Neural crest cell (in vitro differentiated cells): ENCODE results near the gene SMIM5. TPM values are rescaled to one million over a fixed set of nuclear protein-coding genes. Genes with fewer than 3 reads are reported as not detected.

Experiments used
- DNase-seq: peaks from one replicate; pipeline ENCODE4 v3.0.0; 2021; ENCODE audit warnings: low read depth, mixed read lengths, low spot score
- H3K27ac Mint-ChIP-seq: one replicate; pipeline ENCODE4 v1.8.0; 2021; ENCODE audit warnings: mild to moderate bottlenecking, mixed read lengths; ENCODE audit not compliant: unreplicated experiment
- H3K27me3 Mint-ChIP-seq: 2 replicates; pipeline ENCODE4 v1.8.0; 2021; ENCODE audit warnings: low read depth, mild to moderate bottlenecking, mixed read lengths
- H3K36me3 Mint-ChIP-seq: 2 replicates; pipeline ENCODE4 v1.8.0; 2021; ENCODE audit warnings: low read depth, mild to moderate bottlenecking, mixed read lengths
- H3K4me1 Mint-ChIP-seq: 2 replicates; pipeline ENCODE4 v1.8.0; 2021; ENCODE audit warnings: mixed read lengths
- H3K4me3 Mint-ChIP-seq: one replicate; pipeline ENCODE4 v1.8.0; 2021; ENCODE audit warnings: mild to moderate bottlenecking, mixed read lengths
- H3K9me3 Mint-ChIP-seq: 2 replicates; pipeline ENCODE4 v1.8.0; 2021; ENCODE audit warnings: mixed read lengths
- CTCF ChIP-seq: fragments of 200-600 bp; sonication (generic); conservative IDR thresholded peaks from 2 replicates; pipeline ENCODE4 v1.5.0; 2021; ENCODE audit warnings: antibody characterized with exemption, mild to moderate bottlenecking
- total RNA-seq: library from RNA; stranded (reverse); gene quantifications from 2 replicates; pipeline ENCODE4 v1.2.1, GENCODE V29; 2021

The SMIM5 gene
- total RNA-seq, 1 donor from 2014 or later, result not detected

- no peak for DNase-seq
- no peak for TF ChIP-seq CTCF
- H3K36me3 Mint-ChIP-seq, result no peaks in the 10 kb centered on the region
- no peaks in the 10 kb centered on the region for H3K9me3 Mint-ChIP-seq
- no peaks in the 10 kb centered on the region for H3K27me3 Mint-ChIP-seq
- H3K4me3 Mint-ChIP-seq, result no peak overlapping the region
- H3K4me1 Mint-ChIP-seq, result peaks cover 14% of the 10 kb centered on the region
- H3K27ac Mint-ChIP-seq, result no peak overlapping the region
Measured at GRCh38 chr17:75650874-75651273, 17.6 kb downstream of the SMIM5 start.

- no peak for DNase-seq
- TF ChIP-seq CTCF, result no peak
- Mint-ChIP-seq H3K4me3 (no peak overlapping the region), H3K27ac (no peak overlapping the region), H3K9me3 (no peaks in the 10 kb centered on the region), H3K27me3 (no peaks in the 10 kb centered on the region), H3K36me3 (no peaks in the 10 kb centered on the region), H3K4me1 (peaks cover 14% of the 10 kb centered on the region)
Measured at GRCh38 chr17:75652341-75652740, 19.1 kb downstream of the SMIM5 start.

- peak; percentile 50 for DNase-seq
- Mint-ChIP-seq H3K4me3 (no peak overlapping the region), H3K36me3 (no peaks in the 10 kb centered on the region), H3K9me3 (no peaks in the 10 kb centered on the region), H3K27ac (peak overlapping the region; percentile 73), H3K4me1 (peaks cover 14% of the 10 kb centered on the region), H3K27me3 (no peaks in the 10 kb centered on the region)
- TF ChIP-seq CTCF, result peak; percentile 76
Measured at GRCh38 chr17:75652934-75653549, 19.8 kb downstream of the SMIM5 start.

GRCh38 chr17:75654176-75654575 lies 20.9 kb downstream of the SMIM5 start:
- Mint-ChIP-seq H3K27ac (no peak overlapping the region), H3K4me3 (no peak overlapping the region), H3K9me3 (no peaks in the 10 kb centered on the region), H3K27me3 (no peaks in the 10 kb centered on the region), H3K4me1 (peaks cover 10% of the 10 kb centered on the region), H3K36me3 (no peaks in the 10 kb centered on the region)
- no peak for DNase-seq
- TF ChIP-seq CTCF, result peak; percentile 30

GRCh38 chr17:75658237-75658636 lies 25.0 kb downstream of the SMIM5 start:
- no peak for TF ChIP-seq CTCF
- no peaks in the 10 kb centered on the region for H3K27me3 Mint-ChIP-seq
- no peaks in the 10 kb centered on the region for H3K9me3 Mint-ChIP-seq

More at GRCh38 chr17:75658237-75658636, 25.0 kb downstream of the SMIM5 start:
- Mint-ChIP-seq H3K4me1 (peaks cover 16% of the 10 kb centered on the region), H3K27ac (peak overlapping the region; percentile 43), H3K36me3 (no peaks in the 10 kb centered on the region), H3K4me3 (no peak overlapping the region)
- DNase-seq, result no peak
